CD8-positive, alpha-beta memory T cell (primary cell): ENCODE results near the gene PTGR1. TPM values are rescaled to one million over a fixed set of nuclear protein-coding genes. Genes with fewer than 3 reads are reported as not detected.

ENCODE experiments used
- CTCF ChIA-PET: fragments of 350-600 bp; sonication (Branson Sonifier 250); formaldehyde crosslinking; loops from one replicate; lab custom pipeline; 2021; ENCODE audit warnings: antibody characterized with exemption; lab: Charles Lee
- POLR2A ChIA-PET: fragments of 350-600 bp; sonication (Branson Sonifier 250); formaldehyde crosslinking; loops from one replicate; lab custom pipeline; 2021; ENCODE audit warnings: antibody characterized with exemption; lab: Charles Lee
- DNase-seq, 5 donors: peaks; one replicate each; pipeline versions ENCODE4 v3.0.0 to v3.0.0-alpha.2; 2020 to 2022; ENCODE audit warnings: mixed read lengths in 1 of 5
- H3K27ac ChIP-seq: one replicate; pipeline ENCODE4 v1.7.0; 2013; ENCODE audit warnings: low read depth, mild to moderate bottlenecking, low read length, moderate library complexity
- H3K27me3 ChIP-seq: 2 replicates; pipeline ENCODE4 v1.7.0; 2013; ENCODE audit warnings: low read length, mild to moderate bottlenecking; ENCODE audit not compliant: insufficient read depth, poor library complexity, severe bottlenecking
- H3K36me3 ChIP-seq: 2 replicates; pipeline ENCODE4 v1.7.0; 2013; ENCODE audit warnings: mild to moderate bottlenecking, low read length, moderate library complexity; ENCODE audit not compliant: insufficient read depth
- H3K4me1 ChIP-seq: 2 replicates; pipeline ENCODE4 v1.7.0; 2013; ENCODE audit warnings: mild to moderate bottlenecking, low read length, moderate library complexity; ENCODE audit not compliant: insufficient read depth
- H3K4me3 ChIP-seq: 2 replicates; pipeline ENCODE4 v1.7.0; 2013; ENCODE audit warnings: mild to moderate bottlenecking, low read length
- H3K9me3 ChIP-seq: 2 replicates; pipeline ENCODE4 v1.7.0; 2013; ENCODE audit warnings: mild to moderate bottlenecking, low read length
- H3K27ac Mint-ChIP-seq, 8 donors: one replicate each; pipeline ENCODE4 v1.8.0; 2020 to 2021; ENCODE audit warnings: mixed read lengths in 8 of 8, mild to moderate bottlenecking in 6 of 8, inconsistent platforms in 3 of 8, moderate library complexity in 3 of 8
- H3K27me3 Mint-ChIP-seq, 2 donors: one replicate each; pipeline ENCODE4 v1.8.0; 2020 to 2021; ENCODE audit warnings: mixed read lengths in 2 of 2, mild to moderate bottlenecking in 1 of 2, moderate library complexity in 1 of 2
- H3K36me3 Mint-ChIP-seq, 3 donors: one replicate each; pipeline ENCODE4 v1.8.0; 2020 to 2021; ENCODE audit warnings: mixed read lengths in 3 of 3, inconsistent platforms in 1 of 3, mild to moderate bottlenecking in 1 of 3
- H3K4me1 Mint-ChIP-seq, 3 donors: one replicate each; pipeline ENCODE4 v1.8.0; 2020 to 2021; ENCODE audit warnings: mixed read lengths in 3 of 3, inconsistent platforms in 1 of 3, mild to moderate bottlenecking in 1 of 3
- H3K4me3 Mint-ChIP-seq, 7 donors: one replicate each; pipeline ENCODE4 v1.8.0; 2020 to 2021; ENCODE audit warnings: mixed read lengths in 7 of 7, mild to moderate bottlenecking in 6 of 7, moderate library complexity in 4 of 7, inconsistent platforms in 2 of 7
- H3K9me3 Mint-ChIP-seq, 5 donors: one replicate each; pipeline ENCODE4 v1.8.0; 2020 to 2022; ENCODE audit warnings: mixed read lengths in 5 of 5, mild to moderate bottlenecking in 3 of 5, moderate library complexity in 2 of 5, inconsistent platforms in 1 of 5
- polyA plus RNA-seq: library from polyadenylated mRNA; unstranded; fragments of 300-500 nt; fragmentation: Illumina TruSeq; gene quantifications from one replicate; pipeline ENCODE4 v1.2.3, GENCODE V29; 2021
- total RNA-seq, 2 experiments: library from RNA; stranded (reverse); gene quantifications; one replicate each; pipeline ENCODE4 v1.2.3, GENCODE V29; 2021

The PTGR1 gene
- total and polyA plus RNA-seq, 3 experiments from 2014 or later = 0.62 to 0.96 TPM; not detected in 1

DNA sequence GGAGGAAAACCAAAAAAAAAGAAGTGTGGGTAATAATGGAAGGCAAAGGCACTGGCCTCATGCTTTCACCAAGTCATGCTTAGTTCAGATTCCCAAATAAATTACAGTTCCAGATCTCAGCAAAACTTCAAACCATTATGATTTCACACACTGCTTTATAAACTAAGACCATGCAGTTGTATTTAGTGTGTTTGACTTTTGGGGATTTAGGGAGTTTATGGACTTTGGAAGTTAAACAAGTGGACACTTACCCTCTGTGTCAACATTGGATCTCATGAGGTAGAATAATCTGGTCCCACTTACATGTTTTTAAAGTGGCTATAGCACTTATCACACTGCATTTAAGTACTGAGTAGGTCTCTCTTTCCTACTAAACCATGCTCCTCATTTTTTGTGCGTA lies 35.4 kb upstream of the PTGR1 start:
- peak overlapping the region in 1 of 8 donors; percentile 5 for H3K27ac Mint-ChIP-seq
- Histone ChIP-seq H3K27me3 (no peaks in the 10 kb centered on the region), H3K4me1 (peaks cover 20% of the 10 kb centered on the region), H3K4me3 (no peak overlapping the region), H3K36me3 (no peaks in the 10 kb centered on the region), H3K9me3 (no peaks in the 10 kb centered on the region), H3K27ac (no peak overlapping the region)
- no peak for DNase-seq
- H3K27me3 Mint-ChIP-seq = no peaks in the 10 kb centered on the region
- peaks cover 43 to 56% (median 54%) of the 10 kb centered on the region in 3 donors for H3K4me1 Mint-ChIP-seq
- H3K9me3 Mint-ChIP-seq = no peaks in the 10 kb centered on the region
- no peak overlapping the region for H3K4me3 Mint-ChIP-seq
- POLR2A ChIA-PET = no interaction called here
- CTCF ChIA-PET = no interaction called here
- H3K36me3 Mint-ChIP-seq = peaks cover 0 to 8% (median 0%) of the 10 kb centered on the region in 3 donors

DNA sequence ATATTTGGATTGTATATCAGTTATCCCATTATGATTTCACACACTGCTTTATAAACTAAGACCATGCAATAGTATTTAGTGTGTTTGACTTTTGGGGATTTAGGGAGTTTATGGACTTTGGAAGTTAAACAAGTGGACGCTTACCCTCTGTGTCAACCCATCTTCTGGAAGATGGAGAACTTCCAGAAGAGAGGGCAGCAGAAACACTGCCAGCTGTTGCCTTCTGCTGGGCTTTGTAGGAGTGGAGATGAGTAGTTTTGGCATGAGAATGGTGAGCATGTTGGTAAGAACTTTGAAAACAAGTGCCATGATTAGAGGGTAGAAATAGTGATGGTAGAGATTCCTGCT lies 33.9 kb upstream of the PTGR1 start:
- no peaks in the 10 kb centered on the region for H3K27me3 Mint-ChIP-seq
- DNase-seq = no peak
- H3K9me3 ChIP-seq = no peaks in the 10 kb centered on the region
- H3K36me3 ChIP-seq = no peaks in the 10 kb centered on the region
- H3K27me3 ChIP-seq = no peaks in the 10 kb centered on the region
- H3K9me3 Mint-ChIP-seq = no peaks in the 10 kb centered on the region
- H3K36me3 Mint-ChIP-seq = peaks cover 0 to 8% (median 0%) of the 10 kb centered on the region in 3 donors
- H3K4me3 Mint-ChIP-seq = peak overlapping the region; percentile 2 to 96 (median 25)
- peaks cover 20% of the 10 kb centered on the region for H3K4me1 ChIP-seq
- H3K4me3 ChIP-seq = no peak overlapping the region
- CTCF ChIA-PET = no interaction called here
- POLR2A ChIA-PET = no interaction called here
- peak overlapping the region in 6 of 8 donors; percentile 11 to 95 (median 25) for H3K27ac Mint-ChIP-seq
- H3K4me1 Mint-ChIP-seq = peaks cover 43 to 56% (median 54%) of the 10 kb centered on the region in 3 donors
- H3K27ac ChIP-seq = no peak overlapping the region

- Histone ChIP-seq H3K36me3 (no peaks in the 10 kb centered on the region), H3K27me3 (no peaks in the 10 kb centered on the region), H3K27ac (peak overlapping the region; percentile 82), H3K9me3 (no peaks in the 10 kb centered on the region), H3K4me3 (no peak overlapping the region), H3K4me1 (peaks cover 20% of the 10 kb centered on the region)
- no peaks in the 10 kb centered on the region for H3K9me3 Mint-ChIP-seq
- peak overlapping the region; percentile 25 to 96 (median 84) for H3K4me3 Mint-ChIP-seq
- CTCF ChIA-PET = interaction anchor here (1.8 kb wide), 1 partner anchor 11 kb away, joined by 5 read pairs; no protein-coding TSS in a partner anchor
- peaks cover 43 to 56% (median 54%) of the 10 kb centered on the region in 3 donors for H3K4me1 Mint-ChIP-seq
- H3K36me3 Mint-ChIP-seq = peaks cover 0 to 8% (median 0%) of the 10 kb centered on the region in 3 donors
- no peaks in the 10 kb centered on the region for H3K27me3 Mint-ChIP-seq
- peak overlapping the region in 5 of 8 donors; percentile 11 to 95 (median 14) for H3K27ac Mint-ChIP-seq
- no peak for DNase-seq
- POLR2A ChIA-PET = no interaction called here
These were observed 33.4 kb upstream of the PTGR1 start for GRCh38 chr9:111632695-111633388.

- peaks cover 0 to 8% (median 0%) of the 10 kb centered on the region in 3 donors for H3K36me3 Mint-ChIP-seq
- no peaks in the 10 kb centered on the region for H3K9me3 Mint-ChIP-seq
- CTCF ChIA-PET = interaction anchor here (1.8 kb wide), 1 partner anchor 10 kb away, joined by 5 read pairs; no protein-coding TSS in a partner anchor
- peak overlapping the region; percentile 83 to 99 (median 93) for H3K4me3 Mint-ChIP-seq
- peaks cover 43 to 56% (median 54%) of the 10 kb centered on the region in 3 donors for H3K4me1 Mint-ChIP-seq
- H3K27ac ChIP-seq = peak overlapping the region; percentile 82
- H3K4me3 ChIP-seq = peak overlapping the region; percentile 95
- DNase-seq = peak in 1 of 5 donors; percentile 1
- no peaks in the 10 kb centered on the region for H3K9me3 ChIP-seq
- peaks cover 20% of the 10 kb centered on the region for H3K4me1 ChIP-seq
- H3K27ac Mint-ChIP-seq = peak overlapping the region; percentile 85 to 95 (median 90)
- no peaks in the 10 kb centered on the region for H3K27me3 ChIP-seq
- no peaks in the 10 kb centered on the region for H3K36me3 ChIP-seq
- POLR2A ChIA-PET = interaction anchor here (1.4 kb wide), 2 partner anchors 30 to 855 kb away, joined by 6 to 10 read pairs; partner anchors contain the start of genes GNG10 and KIAA1958
- no peaks in the 10 kb centered on the region for H3K27me3 Mint-ChIP-seq
These were observed 32.6 kb upstream of the PTGR1 start for GRCh38 chr9:111632060-111632459.

GRCh38 chr9:111631214-111631971 lies 31.9 kb upstream of the PTGR1 start, which contains the start of gene DNAJC25:
DNAJC25 (plus strand) TSS chr9:111631334; CDS start chr9:111631408, 74 bp downstream.
- CTCF ChIA-PET = interaction anchor here (0.9 to 1.8 kb wide), 3 partner anchors 10 to 36 kb away, joined by 3 to 5 read pairs (median 4); partner anchors contain the start of gene GNG10
- H3K27me3 Mint-ChIP-seq = no peaks in the 10 kb centered on the region
- DNase-seq = peak; percentile 94 to 98 (median 97)
- peak within 1 kb of the TSS; percentile 85 to 95 (median 90) for H3K27ac Mint-ChIP-seq
- H3K27me3 ChIP-seq = no peaks in the 10 kb centered on the region
- peaks cover 20% of the 10 kb centered on the region for H3K4me1 ChIP-seq
- peaks cover 0 to 8% (median 0%) of the 10 kb centered on the region in 3 donors for H3K36me3 Mint-ChIP-seq
- H3K9me3 Mint-ChIP-seq = no peaks in the 10 kb centered on the region
- peaks cover 43 to 56% (median 54%) of the 10 kb centered on the region in 3 donors for H3K4me1 Mint-ChIP-seq
- peak within 1 kb of the TSS; percentile 82 for H3K27ac ChIP-seq
- peak within 1 kb of the TSS; percentile 95 for H3K4me3 ChIP-seq
- H3K9me3 ChIP-seq = no peaks in the 10 kb centered on the region
- H3K4me3 Mint-ChIP-seq = peak within 1 kb of the TSS; percentile 92 to 99 (median 95)
- H3K36me3 ChIP-seq = no peaks in the 10 kb centered on the region
- POLR2A ChIA-PET = interaction anchor here (0.6 to 1.4 kb wide), 4 partner anchors 18 to 855 kb away, joined by 3 to 10 read pairs (median 5); partner anchors contain the start of genes ECPAS, GNG10 and KIAA1958

DNA sequence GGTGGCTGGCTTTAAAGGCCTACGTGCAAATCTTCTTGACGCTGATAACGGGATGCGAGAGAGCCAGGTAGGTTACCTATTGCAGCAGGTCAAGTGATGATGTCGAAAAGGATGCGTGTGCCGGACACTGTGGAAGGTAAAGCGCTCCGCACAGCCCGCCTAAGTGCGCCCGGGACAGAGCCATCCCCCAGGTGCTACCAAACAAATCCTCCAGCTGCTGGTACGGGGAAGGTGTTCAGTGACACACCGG lies 31.4 kb upstream of the PTGR1 start:
- Histone ChIP-seq H3K27me3 (no peaks in the 10 kb centered on the region), H3K4me1 (peaks cover 20% of the 10 kb centered on the region), H3K27ac (peak overlapping the region; percentile 71), H3K9me3 (no peaks in the 10 kb centered on the region), H3K4me3 (peak overlapping the region; percentile 95), H3K36me3 (no peaks in the 10 kb centered on the region)
- DNase-seq = no peak
- ChIA-PET CTCF (interaction anchor here (0.9 to 1.8 kb wide), 3 partner anchors 9 to 36 kb away, joined by 3 to 5 read pairs (median 4); partner anchors contain the start of gene GNG10), POLR2A (interaction anchor here (0.6 to 1.4 kb wide), 4 partner anchors 18 to 856 kb away, joined by 3 to 10 read pairs (median 5); partner anchors contain the start of genes ECPAS, GNG10 and KIAA1958)
- peak overlapping the region; percentile 77 to 95 (median 90) for H3K27ac Mint-ChIP-seq
- H3K27me3 Mint-ChIP-seq = no peaks in the 10 kb centered on the region
- H3K9me3 Mint-ChIP-seq = no peaks in the 10 kb centered on the region
- peaks cover 40 to 53% (median 51%) of the 10 kb centered on the region in 3 donors for H3K4me1 Mint-ChIP-seq
- H3K36me3 Mint-ChIP-seq = peaks cover 0 to 8% (median 0%) of the 10 kb centered on the region in 3 donors
- peak overlapping the region; percentile 92 to 99 (median 95) for H3K4me3 Mint-ChIP-seq

DNA sequence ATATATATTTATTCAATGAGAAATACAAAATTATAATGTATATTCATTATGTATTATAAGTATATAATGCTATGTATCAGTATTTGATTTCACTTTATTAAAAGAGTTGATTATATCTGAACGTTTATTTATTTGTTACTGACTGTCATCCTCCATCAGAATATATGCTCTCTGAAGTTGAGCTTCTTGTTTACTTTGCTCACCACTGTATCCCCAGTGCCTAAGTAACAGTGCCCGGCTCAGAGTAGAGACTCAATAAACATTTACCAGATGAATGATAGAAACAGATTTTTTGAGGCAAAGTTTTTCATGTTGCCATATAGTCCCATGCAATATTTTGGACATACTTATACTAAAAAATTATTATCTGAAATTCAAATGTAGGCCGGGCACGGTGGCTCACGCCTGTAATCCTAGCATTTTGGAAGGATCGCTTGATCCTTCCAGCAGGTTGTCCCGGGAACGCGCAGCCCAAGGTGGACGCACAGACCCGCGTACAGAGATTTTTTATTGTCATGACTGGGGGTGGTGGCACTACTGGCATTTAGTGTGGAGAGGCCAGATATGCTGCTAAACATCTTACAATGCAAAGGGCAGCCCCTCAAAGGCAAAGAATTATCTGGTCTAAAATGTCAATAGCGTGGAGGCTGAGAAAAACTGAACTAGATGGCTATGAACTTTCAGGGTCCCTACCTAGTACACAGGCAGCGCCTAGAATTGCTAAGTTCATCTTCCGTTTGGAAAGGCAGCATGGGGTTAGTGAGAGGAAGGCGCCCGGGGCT lies 30.9 kb upstream of the PTGR1 start:
- Mint-ChIP-seq H3K36me3 (peaks cover 0 to 8% (median 0%) of the 10 kb centered on the region in 3 donors), H3K27me3 (peaks cover 0 to 3% of the 10 kb centered on the region in 2 donors), H3K9me3 (no peaks in the 10 kb centered on the region), H3K4me3 (peak overlapping the region; percentile 92 to 99 (median 95)), H3K4me1 (peaks cover 38 to 48% (median 46%) of the 10 kb centered on the region in 3 donors), H3K27ac (peak overlapping the region; percentile 77 to 95 (median 90))
- H3K4me1 ChIP-seq = peaks cover 20% of the 10 kb centered on the region
- H3K27me3 ChIP-seq = no peaks in the 10 kb centered on the region
- H3K27ac ChIP-seq = peak overlapping the region; percentile 71
- DNase-seq = peak in 1 of 5 donors; percentile 0
- H3K36me3 ChIP-seq = no peaks in the 10 kb centered on the region
- H3K9me3 ChIP-seq = no peaks in the 10 kb centered on the region
- CTCF ChIA-PET = interaction anchor here (0.9 to 1.1 kb wide), 3 partner anchors 9 to 37 kb away, joined by 3 to 4 read pairs (median 3); partner anchors contain the start of gene GNG10
- POLR2A ChIA-PET = interaction anchor here (1.0 to 1.4 kb wide), 3 partner anchors 31 to 856 kb away, joined by 4 to 10 read pairs (median 6); partner anchors contain the start of genes ECPAS, GNG10 and KIAA1958
- peak overlapping the region; percentile 95 for H3K4me3 ChIP-seq
